Mesendoderm (in vitro differentiated cells): Measurements from ENCODE around the gene PARD3.
A peak's percentile ranks its signal among the peaks of the same experiment; 100 is the strongest.
"Not testable (repeated sequence)": the region's sequence is repeated elsewhere in the genome, so short reads cannot be mapped to it uniquely, and the experiment has no call there.

Experiments used
- DNase-seq: peaks from one replicate; pipeline ENCODE4 v3.0.0; 2013
- H2AK5ac ChIP-seq: 2 replicates; pipeline ENCODE4 v1.6.1; 2013; ENCODE audit warnings: low read length, inconsistent platforms
- H2BK120ac ChIP-seq: 2 replicates; pipeline ENCODE4 v1.6.1; 2013; ENCODE audit warnings: low read depth, mild to moderate bottlenecking, low read length, moderate library complexity, mixed read lengths
- H2BK15ac ChIP-seq: replicated peaks from 2 replicates; pipeline ENCODE4 v1.6.1; 2013; ENCODE audit warnings: low read depth, mild to moderate bottlenecking, moderate library complexity
- H2BK5ac ChIP-seq: 2 replicates; pipeline ENCODE4 v1.6.1; 2013; ENCODE audit warnings: low read length, inconsistent platforms
- H3K18ac ChIP-seq: 2 replicates; pipeline ENCODE4 v1.6.1; 2013; ENCODE audit warnings: mild to moderate bottlenecking, low read length, mixed read lengths
- H3K23ac ChIP-seq: one replicate; pipeline ENCODE4 v1.6.1; 2013; ENCODE audit warnings: low read length
- H3K27ac ChIP-seq: 2 replicates; pipeline ENCODE4 v1.5.1; 2013; ENCODE audit warnings: low read depth, mild to moderate bottlenecking, inconsistent platforms, low read length, moderate library complexity
- H3K27me3 ChIP-seq: 2 replicates; pipeline ENCODE4 v1.6.1; 2013; ENCODE audit warnings: low read length, control low read depth, mild to moderate bottlenecking, inconsistent platforms; ENCODE audit not compliant: insufficient read depth, poor library complexity
- H3K36me3 ChIP-seq: 2 replicates; pipeline ENCODE4 v1.6.1; 2013; ENCODE audit warnings: low read length, inconsistent platforms; ENCODE audit not compliant: control insufficient read depth, insufficient read depth
- H3K4ac ChIP-seq: one replicate; pipeline ENCODE4 v1.6.1; 2013; ENCODE audit warnings: low read depth, mild to moderate bottlenecking, low read length, moderate library complexity
- H3K4me1 ChIP-seq: 2 replicates; pipeline ENCODE4 v1.6.1; 2013; ENCODE audit warnings: low read depth, low read length, inconsistent platforms; ENCODE audit not compliant: control insufficient read depth
- H3K4me2 ChIP-seq: 2 replicates; pipeline ENCODE4 v1.6.1; 2013; ENCODE audit warnings: low read length
- H3K4me3 ChIP-seq: 2 replicates; pipeline ENCODE4 v1.5.1; 2013; ENCODE audit warnings: mild to moderate bottlenecking, low read length
- H3K56ac ChIP-seq: one replicate; pipeline ENCODE4 v1.6.1; 2013; ENCODE audit warnings: low read length
- H3K79me1 ChIP-seq: 2 replicates; pipeline ENCODE4 v1.6.1; 2013; ENCODE audit warnings: low read length, inconsistent platforms
- H3K79me2 ChIP-seq: 2 replicates; pipeline ENCODE4 v1.6.1; 2013; ENCODE audit warnings: mild to moderate bottlenecking, low read length; ENCODE audit not compliant: control insufficient read depth, insufficient read depth
- H3K9ac ChIP-seq: 2 replicates; pipeline ENCODE4 v1.6.1; 2013; ENCODE audit warnings: low read length, inconsistent platforms
- H4K5ac ChIP-seq: one replicate; pipeline ENCODE4 v1.6.1; 2013; ENCODE audit warnings: low read length
- H4K8ac ChIP-seq: one replicate; pipeline ENCODE4 v1.6.1; 2013; ENCODE audit warnings: low read depth, mild to moderate bottlenecking, control low read depth, low read length, moderate library complexity
- WGBS: extraction: QIAGEN DNeasy Blood & Tissue Kit; methylation state at CpG from one replicate; pipeline ENCODE4 v1.1.7; 2013; ENCODE audit warnings: low lambda C conversion rate, missing lambda C conversion rate; ENCODE audit not compliant: insufficient coverage; ENCODE audit errors: extremely low coverage; 5-methylcytosine and 5-hydroxymethylcytosine counted together

PARD3 gene

GRCh38 chr10:34273340-34273739 lies 541.8 kb downstream of the PARD3 start:
- no peak overlapping the region for H3K4me2 ChIP-seq
- no peaks in the 10 kb centered on the region for H3K79me1 ChIP-seq
- H2BK15ac ChIP-seq, result no peak overlapping the region
- no peak overlapping the region for H2BK120ac ChIP-seq
- no peak for DNase-seq
- H3K4me3 ChIP-seq, result no peak overlapping the region
- H3K36me3 ChIP-seq, result no peaks in the 10 kb centered on the region
- no peak overlapping the region for H4K5ac ChIP-seq
- no peak overlapping the region for H3K27ac ChIP-seq
- H3K4me1 ChIP-seq, result no peaks in the 10 kb centered on the region
- no peak overlapping the region for H3K56ac ChIP-seq
- H3K4ac ChIP-seq, result no peak overlapping the region
- no peak overlapping the region for H2AK5ac ChIP-seq
- H3K9ac ChIP-seq, result no peak overlapping the region
- no peak overlapping the region for H3K18ac ChIP-seq
- no peaks in the 10 kb centered on the region for H3K79me2 ChIP-seq
- no peak overlapping the region for H3K23ac ChIP-seq
- H4K8ac ChIP-seq, result no peak overlapping the region
- no peaks in the 10 kb centered on the region for H3K27me3 ChIP-seq
- no peak overlapping the region for H2BK5ac ChIP-seq
- WGBS, result no CpG with 5 or more reads among the region's 1 CpG

DNA sequence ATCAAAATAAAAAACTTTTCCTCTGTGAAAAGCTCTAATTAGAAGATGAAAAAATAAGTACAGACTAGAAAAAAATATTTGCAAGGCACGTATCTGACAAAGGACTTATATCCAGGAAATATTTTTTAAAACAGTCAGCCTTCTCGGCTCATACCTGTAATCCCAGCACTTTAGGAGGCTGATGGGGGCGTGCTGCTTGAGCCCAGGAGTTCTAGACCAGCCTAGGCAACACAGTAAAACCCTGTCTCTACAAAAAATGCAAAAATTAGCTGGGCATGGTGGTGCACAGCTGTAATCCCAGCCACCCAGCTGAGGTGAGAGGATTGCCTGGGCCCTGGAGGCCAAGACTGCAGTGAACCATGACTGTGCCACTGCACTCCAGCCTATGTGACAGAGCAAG lies 542.8 kb downstream of the PARD3 start:
- H2BK5ac ChIP-seq, result no peak overlapping the region
- no CpG with 5 or more reads among the region's 3 CpGs for WGBS
- H3K27me3 ChIP-seq, result no peaks in the 10 kb centered on the region
- H2AK5ac ChIP-seq, result no peak overlapping the region
- no peak overlapping the region for H3K23ac ChIP-seq
- no peak overlapping the region for H3K18ac ChIP-seq
- H2BK15ac ChIP-seq, result no peak overlapping the region
- no peak overlapping the region for H3K4ac ChIP-seq
- no peak overlapping the region for H4K8ac ChIP-seq
- H3K79me1 ChIP-seq, result no peaks in the 10 kb centered on the region
- no peak overlapping the region for H3K9ac ChIP-seq
- H3K36me3 ChIP-seq, result no peaks in the 10 kb centered on the region
- no peak overlapping the region for H2BK120ac ChIP-seq
- no peak overlapping the region for H3K27ac ChIP-seq
- H3K4me3 ChIP-seq, result no peak overlapping the region
- no peak for DNase-seq
- no peak overlapping the region for H3K56ac ChIP-seq
- no peak overlapping the region for H4K5ac ChIP-seq
- no peaks in the 10 kb centered on the region for H3K4me1 ChIP-seq
- H3K79me2 ChIP-seq, result no peaks in the 10 kb centered on the region
- no peak overlapping the region for H3K4me2 ChIP-seq

- not testable (repeated sequence) for H3K79me2 ChIP-seq, H3K36me3 ChIP-seq, H3K27me3 ChIP-seq, H3K79me1 ChIP-seq, H3K4me3 ChIP-seq, H3K23ac ChIP-seq, H4K5ac ChIP-seq, H4K8ac ChIP-seq, H3K27ac ChIP-seq, H2BK120ac ChIP-seq, H3K9ac ChIP-seq, H2BK15ac ChIP-seq, DNase-seq, H3K4me1 ChIP-seq, H2BK5ac ChIP-seq, H2AK5ac ChIP-seq, H3K4me2 ChIP-seq, H3K4ac ChIP-seq, H3K56ac ChIP-seq, H3K18ac ChIP-seq
- no CpG with 5 or more reads among the region's 2 CpGs for WGBS
These were observed 546.7 kb downstream of the PARD3 start for GRCh38 chr10:34268410-34268809.

DNA sequence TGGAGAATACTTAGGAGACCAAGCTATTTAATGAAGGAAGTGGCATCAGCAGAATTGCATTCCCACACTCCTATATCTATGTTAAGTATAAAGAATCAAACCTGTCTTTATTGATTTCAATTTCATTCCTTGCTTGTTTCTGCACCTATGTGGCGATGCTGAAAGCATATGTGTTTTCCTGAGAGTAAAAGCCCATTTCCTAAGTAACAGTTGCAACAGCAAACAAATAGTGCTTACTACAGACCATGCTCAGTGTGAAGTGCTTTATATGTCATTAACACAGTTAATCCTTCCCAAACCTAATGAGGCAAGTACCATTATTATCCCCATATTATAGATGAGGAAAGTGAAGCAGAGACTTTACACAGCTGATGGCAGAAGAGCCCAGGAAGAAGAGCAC lies 552.1 kb downstream of the PARD3 start:
- H3K56ac ChIP-seq, result no peak overlapping the region
- H4K5ac ChIP-seq, result no peak overlapping the region
- H3K4ac ChIP-seq, result no peak overlapping the region
- H3K27me3 ChIP-seq, result no peaks in the 10 kb centered on the region
- H2BK5ac ChIP-seq, result no peak overlapping the region
- DNase-seq, result peak; percentile 55
- no peak overlapping the region for H4K8ac ChIP-seq
- no peak overlapping the region for H3K4me3 ChIP-seq
- H3K18ac ChIP-seq, result no peak overlapping the region
- no peaks in the 10 kb centered on the region for H3K4me1 ChIP-seq
- no peaks in the 10 kb centered on the region for H3K36me3 ChIP-seq
- no peaks in the 10 kb centered on the region for H3K79me2 ChIP-seq
- no peaks in the 10 kb centered on the region for H3K79me1 ChIP-seq
- no peak overlapping the region for H3K23ac ChIP-seq
- H2BK15ac ChIP-seq, result no peak overlapping the region
- no CpG with 5 or more reads among the region's 1 CpG for WGBS
- no peak overlapping the region for H3K4me2 ChIP-seq
- H2AK5ac ChIP-seq, result no peak overlapping the region
- no peak overlapping the region for H3K27ac ChIP-seq
- no peak overlapping the region for H2BK120ac ChIP-seq
- H3K9ac ChIP-seq, result no peak overlapping the region

DNA sequence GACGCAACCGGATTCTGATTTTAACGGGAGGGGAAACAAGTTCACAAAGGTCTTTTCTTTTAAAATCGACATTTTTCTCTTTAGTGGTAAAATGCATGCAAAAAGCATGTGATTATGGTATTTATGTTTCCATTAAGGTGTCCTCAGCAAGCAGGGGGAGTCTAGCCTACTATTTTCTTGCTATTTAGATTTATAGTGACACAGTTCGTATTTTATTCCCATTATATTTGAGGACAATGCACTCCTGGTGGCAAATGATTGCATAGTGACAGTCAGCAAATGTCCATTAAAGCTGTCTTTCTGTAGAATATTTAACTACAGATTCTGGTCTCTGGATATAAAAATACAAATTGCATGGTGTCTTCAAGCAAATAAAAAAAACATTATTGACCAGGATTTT lies 554.2 kb downstream of the PARD3 start:
- H3K79me1 ChIP-seq, result no peaks in the 10 kb centered on the region
- no peak overlapping the region for H3K4ac ChIP-seq
- no peak overlapping the region for H3K9ac ChIP-seq
- H3K4me1 ChIP-seq, result no peaks in the 10 kb centered on the region
- no peak overlapping the region for H3K27ac ChIP-seq
- no CpG with 5 or more reads among the region's 5 CpGs for WGBS
- no peak overlapping the region for H2BK120ac ChIP-seq
- no peak overlapping the region for H3K23ac ChIP-seq
- H3K56ac ChIP-seq, result no peak overlapping the region
- no peak overlapping the region for H2AK5ac ChIP-seq
- no peaks in the 10 kb centered on the region for H3K79me2 ChIP-seq
- no peak overlapping the region for H3K18ac ChIP-seq
- no peaks in the 10 kb centered on the region for H3K36me3 ChIP-seq
- H3K4me3 ChIP-seq, result no peak overlapping the region
- no peak for DNase-seq
- H2BK15ac ChIP-seq, result no peak overlapping the region
- H3K27me3 ChIP-seq, result no peaks in the 10 kb centered on the region
- no peak overlapping the region for H3K4me2 ChIP-seq
- no peak overlapping the region for H2BK5ac ChIP-seq
- no peak overlapping the region for H4K5ac ChIP-seq
- H4K8ac ChIP-seq, result no peak overlapping the region

GRCh38 chr10:34256216-34256615 lies 558.9 kb downstream of the PARD3 start:
- Histone ChIP-seq H3K4ac (no peak overlapping the region), H4K5ac (no peak overlapping the region), H3K79me2 (no peaks in the 10 kb centered on the region), H3K79me1 (no peaks in the 10 kb centered on the region), H2AK5ac (no peak overlapping the region), H3K9ac (no peak overlapping the region), H3K27me3 (no peaks in the 10 kb centered on the region), H3K27ac (no peak overlapping the region), H3K4me1 (no peaks in the 10 kb centered on the region), H4K8ac (no peak overlapping the region), H3K56ac (no peak overlapping the region), H2BK15ac (no peak overlapping the region), H3K36me3 (no peaks in the 10 kb centered on the region), H3K4me2 (no peak overlapping the region), H3K18ac (no peak overlapping the region), H2BK120ac (no peak overlapping the region), H2BK5ac (no peak overlapping the region), H3K4me3 (no peak overlapping the region), H3K23ac (no peak overlapping the region)
- DNase-seq, result no peak
- WGBS, result no CpG with 5 or more reads among the region's 4 CpGs
